Spleen (tissue), 7 donors: ENCODE data around the gene OPTN.

Experiments used
- CTCF ChIP-seq, 11 experiments: fragments of 200-600 bp in 7 of 11; fragments of 450-650 bp in 4 of 11; sonication (generic) in 4 of 11; IDR thresholded peaks in 8 of 11; conservative IDR thresholded peaks in 3 of 11; 1 replicate in 7 of 11; 2 replicates in 4 of 11; pipeline versions ENCODE4 v1.4.0 to v1.8.0; 2016 to 2021; ENCODE audit warnings: antibody characterized with exemption in 11 of 11, inconsistent platforms in 4 of 11, mild to moderate bottlenecking in 1 of 11
- POLR2A ChIP-seq, 3 donors: fragments of 450-650 bp; IDR thresholded peaks; one replicate each; pipeline ENCODE4 v1.5.1; 2017; ENCODE audit warnings: antibody characterized with exemption in 3 of 3, mild to moderate bottlenecking in 1 of 3
- POLR2AphosphoS5 ChIP-seq, 3 donors: sonication (generic); formaldehyde crosslinking; IDR thresholded peaks; one replicate each; pipeline ENCODE4 v1.5.1; 2017; ENCODE audit warnings: antibody characterized with exemption in 3 of 3
- donor health status: DM: no; HTN: no; CAD: no; lungs with moderate emphysema.
- donor health status: DM: no; HTN: no; CAD: no.
- donor health status: DM: no; HTN: no; CAD: no.

- TF ChIP-seq CTCF (IDR thresholded peaks at IDR 0.05 in 8 of 11, conservative IDR thresholded peaks at IDR 0.05 in 3 of 11) (no peak), POLR2AphosphoS5 (IDR thresholded peaks at IDR 0.05) (no peak), POLR2A (IDR thresholded peaks at IDR 0.05) (no peak)
Measured at GRCh38 chr10:13100349-13101294, 659 bp downstream of the OPTN start.
